GM12801 (cell line): ENCODE data around the gene CD200R1.

Experiments
- TF ChIP-seq, protein P1 (sequence below): IDR thresholded peaks from one replicate; pipeline ENCODE4 v1.5.1; 2011; ENCODE audit warnings: control low read depth; ENCODE audit not compliant: insufficient read length; ENCODE audit errors: extremely low read depth

Gene CD200R1

DNA sequence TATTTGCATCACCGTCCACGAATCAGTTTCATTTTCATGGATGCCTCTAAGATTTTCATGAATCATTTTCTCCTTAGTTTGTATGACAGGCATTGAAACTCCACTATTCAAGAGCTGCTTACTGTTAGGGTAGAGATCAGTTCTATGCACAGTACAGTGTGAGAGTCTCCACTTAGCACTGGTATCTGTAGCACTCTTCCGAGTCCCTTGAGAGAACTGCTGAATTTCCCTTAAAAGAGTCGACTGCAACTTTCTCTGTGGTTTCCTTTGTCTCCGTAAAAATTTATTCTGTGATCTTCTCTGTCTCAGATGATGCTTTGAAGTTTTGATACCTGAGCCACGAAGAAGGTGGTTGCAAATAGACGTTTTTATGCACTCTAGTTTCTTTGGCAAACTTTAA lies 30.7 kb upstream of the CD200R1 start:
- TF ChIP-seq, protein P1, sequence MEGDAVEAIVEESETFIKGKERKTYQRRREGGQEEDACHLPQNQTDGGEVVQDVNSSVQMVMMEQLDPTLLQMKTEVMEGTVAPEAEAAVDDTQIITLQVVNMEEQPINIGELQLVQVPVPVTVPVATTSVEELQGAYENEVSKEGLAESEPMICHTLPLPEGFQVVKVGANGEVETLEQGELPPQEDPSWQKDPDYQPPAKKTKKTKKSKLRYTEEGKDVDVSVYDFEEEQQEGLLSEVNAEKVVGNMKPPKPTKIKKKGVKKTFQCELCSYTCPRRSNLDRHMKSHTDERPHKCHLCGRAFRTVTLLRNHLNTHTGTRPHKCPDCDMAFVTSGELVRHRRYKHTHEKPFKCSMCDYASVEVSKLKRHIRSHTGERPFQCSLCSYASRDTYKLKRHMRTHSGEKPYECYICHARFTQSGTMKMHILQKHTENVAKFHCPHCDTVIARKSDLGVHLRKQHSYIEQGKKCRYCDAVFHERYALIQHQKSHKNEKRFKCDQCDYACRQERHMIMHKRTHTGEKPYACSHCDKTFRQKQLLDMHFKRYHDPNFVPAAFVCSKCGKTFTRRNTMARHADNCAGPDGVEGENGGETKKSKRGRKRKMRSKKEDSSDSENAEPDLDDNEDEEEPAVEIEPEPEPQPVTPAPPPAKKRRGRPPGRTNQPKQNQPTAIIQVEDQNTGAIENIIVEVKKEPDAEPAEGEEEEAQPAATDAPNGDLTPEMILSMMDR: no peak

DNA sequence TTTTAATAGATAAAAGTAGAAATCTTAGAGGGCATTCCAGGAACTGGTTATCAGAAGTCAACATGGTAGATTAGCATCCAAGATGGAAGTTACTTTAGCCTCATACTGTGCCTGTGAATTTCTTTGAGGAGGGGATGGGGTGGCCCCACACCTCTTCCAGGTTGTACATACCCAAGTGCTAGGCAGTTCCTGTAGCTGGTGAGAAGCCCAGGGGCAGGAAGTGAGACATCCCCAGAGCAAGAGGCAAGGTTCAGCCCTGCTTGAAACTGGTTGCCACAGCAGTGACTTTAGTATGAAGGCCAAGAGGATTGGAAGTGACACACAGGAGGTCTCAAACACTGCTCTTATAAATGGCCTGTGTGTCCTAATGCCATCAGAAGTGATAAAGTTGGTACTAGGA lies 27.8 kb upstream of the CD200R1 start:
- TF ChIP-seq, protein P1: no peak

DNA sequence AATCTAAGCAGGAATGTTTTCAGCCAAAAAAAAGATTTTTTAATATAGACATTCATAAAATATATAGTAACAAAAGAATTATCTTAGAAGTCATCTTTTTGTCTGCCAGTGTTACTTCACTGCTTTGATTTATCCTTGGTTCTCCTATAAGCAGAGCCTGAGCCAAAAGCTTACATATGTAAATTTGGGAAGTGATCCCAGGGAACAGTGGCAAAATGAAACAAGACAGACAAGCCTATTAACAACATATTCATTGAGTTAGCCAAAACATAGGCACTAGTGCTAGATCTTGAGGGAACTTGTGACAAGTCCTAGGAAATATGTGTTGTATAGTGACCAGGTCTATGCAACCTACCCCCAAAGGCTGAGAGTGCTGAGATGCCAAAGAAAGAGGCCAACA lies 27.1 kb upstream of the CD200R1 start:
- TF ChIP-seq, protein P1: no peak

DNA sequence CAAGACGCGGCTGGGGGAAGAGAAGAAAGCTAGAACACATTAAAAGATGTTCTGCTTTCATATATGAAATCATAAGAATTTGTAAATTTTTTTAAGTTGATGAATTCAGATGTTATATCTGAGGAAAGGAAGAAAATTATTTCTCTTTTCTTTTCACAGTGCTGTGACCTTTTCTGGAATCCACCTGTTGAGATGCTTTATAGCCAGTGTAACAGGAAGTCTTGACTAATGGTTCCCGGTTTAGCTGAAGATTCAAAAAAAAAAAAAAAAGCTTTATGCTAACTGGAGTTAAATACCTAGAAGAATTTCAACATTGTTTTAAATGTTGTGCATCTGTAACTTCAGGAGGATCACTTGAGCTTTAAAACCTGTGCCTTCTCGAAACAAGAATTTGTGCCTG lies 25.8 kb upstream of the CD200R1 start:
- TF ChIP-seq, protein P1: no peak

DNA sequence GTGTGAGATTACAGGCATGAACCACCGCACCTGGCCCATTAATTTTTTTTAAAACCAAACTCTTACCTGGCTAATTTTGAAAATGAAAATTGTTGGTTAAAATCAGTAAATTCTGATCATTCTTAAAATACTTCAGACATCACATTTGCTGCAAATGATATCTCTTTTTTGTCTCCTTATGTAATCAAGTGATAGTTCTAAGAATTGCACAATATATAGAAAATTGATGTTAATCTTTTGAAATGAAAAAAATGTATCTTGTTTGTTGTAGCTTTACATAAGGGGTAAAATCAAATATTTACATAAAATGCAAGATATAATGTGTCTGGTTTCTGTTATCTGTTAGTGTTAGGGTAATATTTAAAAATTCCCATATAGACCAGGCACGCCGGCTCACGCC lies 20.9 kb upstream of the CD200R1 start:
- TF ChIP-seq, protein P1: no peak

DNA sequence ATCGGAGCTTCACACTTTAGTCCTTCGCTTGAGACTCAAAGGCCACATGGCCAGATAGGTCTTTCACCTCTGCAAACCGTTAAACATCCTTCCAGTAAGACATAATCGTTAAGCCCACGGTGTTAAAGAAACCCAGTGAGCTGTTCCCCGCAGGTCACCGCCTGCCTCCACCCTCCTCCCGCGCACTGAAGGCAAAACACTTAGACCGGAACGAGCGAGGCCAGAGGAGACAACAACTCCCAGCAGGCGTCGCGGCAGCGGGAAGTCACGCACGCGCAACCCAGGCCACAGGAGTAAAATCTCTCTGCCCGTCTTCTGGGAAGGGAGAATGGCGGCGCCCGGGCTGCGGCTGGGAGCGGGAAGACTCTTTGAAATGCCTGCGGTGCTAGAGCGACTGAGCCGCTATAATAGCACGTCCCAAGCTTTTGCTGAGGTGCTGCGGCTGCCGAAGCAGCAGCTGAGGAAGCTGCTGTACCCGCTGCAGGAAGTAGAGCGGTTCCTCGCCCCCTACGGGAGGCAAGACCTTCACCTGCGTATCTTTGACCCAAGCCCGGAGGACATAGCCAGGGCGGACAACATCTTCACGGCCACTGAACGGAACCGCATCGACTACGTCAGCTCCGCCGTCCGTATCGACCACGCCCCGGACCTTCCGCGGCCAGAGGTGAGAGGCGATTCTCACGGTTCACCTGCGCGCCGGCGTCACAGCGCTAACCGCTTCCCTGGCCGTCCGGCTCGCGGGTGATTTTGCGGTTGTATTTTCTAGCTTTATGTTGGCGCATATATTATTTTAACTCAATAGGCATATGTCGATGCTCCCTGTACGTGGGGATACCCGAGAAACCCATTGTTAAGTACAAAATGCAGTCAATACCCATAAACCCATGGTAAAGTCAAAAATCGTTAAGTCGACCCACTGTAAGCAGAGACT lies 16.0 kb upstream of the CD200R1 start, which contains the start of gene GTPBP8:
TSS of gene GTPBP8 (plus strand) at position 313 of the 931 bp plus-strand sequence. CDS start at position 329, 16 bp downstream.
- TF ChIP-seq, protein P1: no peak

DNA sequence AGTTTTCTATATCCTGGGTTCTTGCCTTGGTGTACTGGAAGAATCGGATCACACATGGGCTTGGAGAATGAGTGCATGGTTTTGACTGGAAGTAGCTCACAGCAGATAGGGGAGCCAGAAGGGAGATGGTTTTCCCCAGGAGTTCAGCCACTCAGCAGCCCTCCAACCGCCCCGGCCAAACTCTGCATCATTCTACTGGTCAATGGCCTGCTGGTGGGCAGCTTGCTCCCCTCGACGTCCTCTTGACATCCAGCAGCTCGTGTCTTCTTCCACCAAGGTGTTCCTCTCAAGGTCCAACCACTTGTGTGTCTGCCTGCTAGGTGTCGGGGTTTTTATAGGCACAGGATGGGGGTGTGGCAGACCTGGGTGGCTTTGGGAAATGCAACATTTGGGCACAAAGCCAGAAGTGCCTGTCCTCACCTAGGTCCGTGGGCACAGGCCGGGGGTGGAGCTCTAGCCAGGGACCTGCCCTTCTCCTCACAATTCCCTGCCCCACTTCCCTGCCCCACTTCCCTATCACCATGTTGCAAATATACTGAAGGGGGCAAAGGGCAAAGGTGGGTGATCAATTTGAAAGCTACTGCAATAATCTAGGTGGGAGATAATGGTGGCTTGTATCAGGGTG lies 12.9 kb upstream of the CD200R1 start:
- TF ChIP-seq, protein P1: no peak
